Trophoblast cell (in vitro differentiated cells and primary cell): ENCODE results near the gene LIPG.

Experiments used
- DNase-seq, 2 donors: peaks; one replicate each; pipeline ENCODE4 v3.0.0-alpha.2; 2016
- H2AFZ ChIP-seq: 2 replicates; pipeline ENCODE4 v1.6.1; 2013; ENCODE audit warnings: low read length, moderate library complexity, mild to moderate bottlenecking; ENCODE audit not compliant: insufficient read depth, poor library complexity
- H2AK5ac ChIP-seq: 2 replicates; pipeline ENCODE4 v1.6.1; 2013; ENCODE audit warnings: mild to moderate bottlenecking, low read length
- H2BK120ac ChIP-seq: 2 replicates; pipeline ENCODE4 v1.6.1; 2013; ENCODE audit warnings: low read length, mild to moderate bottlenecking, moderate library complexity; ENCODE audit not compliant: insufficient read depth, poor library complexity
- H2BK12ac ChIP-seq: 2 replicates; pipeline ENCODE4 v1.6.1; 2013; ENCODE audit warnings: mild to moderate bottlenecking, low read length, moderate library complexity
- H2BK5ac ChIP-seq: 2 replicates; pipeline ENCODE4 v1.6.1; 2013; ENCODE audit warnings: low read length, low read depth, moderate library complexity, mild to moderate bottlenecking; ENCODE audit not compliant: poor library complexity
- H3K14ac ChIP-seq: 2 replicates; pipeline ENCODE4 v1.6.1; 2013; ENCODE audit warnings: mild to moderate bottlenecking, low read length
- H3K18ac ChIP-seq: 2 replicates; pipeline ENCODE4 v1.6.1; 2013; ENCODE audit warnings: mild to moderate bottlenecking, low read length
- H3K23ac ChIP-seq: 2 replicates; pipeline ENCODE4 v1.6.1; 2013; ENCODE audit warnings: low read length
- H3K27ac ChIP-seq: 2 replicates; pipeline ENCODE4 v1.5.1; 2013; ENCODE audit warnings: low read depth, mild to moderate bottlenecking, inconsistent platforms, low read length, moderate library complexity
- H3K27me3 ChIP-seq: 2 replicates; pipeline ENCODE4 v1.6.1; 2013; ENCODE audit warnings: inconsistent platforms, mild to moderate bottlenecking, low read length, moderate library complexity; ENCODE audit not compliant: insufficient read depth
- H3K36me3 ChIP-seq, 2 experiments: 1 replicate in 1 of 2; 2 replicates in 1 of 2; pipeline ENCODE4 v1.6.1; 2013; ENCODE audit warnings: low read length in 2 of 2, mild to moderate bottlenecking in 2 of 2, moderate library complexity in 1 of 2; ENCODE audit not compliant: insufficient read depth in 2 of 2, control insufficient read depth in 1 of 2
- H3K4ac ChIP-seq: 2 replicates; pipeline ENCODE4 v1.6.1; 2013; ENCODE audit warnings: low read depth, mild to moderate bottlenecking, low read length, moderate library complexity
- H3K4me1 ChIP-seq, 2 experiments: 1 replicate in 1 of 2; 2 replicates in 1 of 2; pipeline ENCODE4 v1.6.1; 2013; ENCODE audit warnings: low read length in 2 of 2, mild to moderate bottlenecking in 2 of 2, moderate library complexity in 1 of 2; ENCODE audit not compliant: insufficient read depth in 2 of 2, control insufficient read depth in 1 of 2
- H3K4me2 ChIP-seq: 2 replicates; pipeline ENCODE4 v1.6.1; 2013; ENCODE audit warnings: inconsistent platforms, mild to moderate bottlenecking, low read length, moderate library complexity
- H3K4me3 ChIP-seq: 2 replicates; pipeline ENCODE4 v1.5.1; 2013; ENCODE audit warnings: mild to moderate bottlenecking, low read depth, low read length, inconsistent platforms
- H3K79me1 ChIP-seq: one replicate; pipeline ENCODE4 v1.6.1; 2013; ENCODE audit warnings: low read length
- H3K79me2 ChIP-seq: 2 replicates; pipeline ENCODE4 v1.6.1; 2013; ENCODE audit warnings: low read length, mild to moderate bottlenecking; ENCODE audit not compliant: control insufficient read depth, insufficient read depth, poor library complexity
- H3K9ac ChIP-seq: 2 replicates; pipeline ENCODE4 v1.6.1; 2013; ENCODE audit warnings: mild to moderate bottlenecking, low read length
- H3K9me3 ChIP-seq: 2 replicates; pipeline ENCODE4 v1.6.1; 2013; ENCODE audit warnings: low read depth, mild to moderate bottlenecking, control low read depth, inconsistent platforms, low read length; ENCODE audit not compliant: insufficient read depth
- H4K12ac ChIP-seq: 2 replicates; pipeline ENCODE4 v1.6.1; 2013; ENCODE audit warnings: low read depth, mild to moderate bottlenecking, low read length, moderate library complexity
- H4K8ac ChIP-seq: 2 replicates; pipeline ENCODE4 v1.6.1; 2013; ENCODE audit warnings: low read depth, mild to moderate bottlenecking, low read length, moderate library complexity
- H4K91ac ChIP-seq: one replicate; pipeline ENCODE4 v1.6.1; 2013; ENCODE audit warnings: low read depth, mild to moderate bottlenecking, low read length, moderate library complexity
- WGBS: extraction: QIAGEN DNeasy Blood & Tissue Kit; methylation state at CpG from one replicate; pipeline ENCODE4 v1.1.7; 2013; ENCODE audit warnings: missing lambda C conversion rate; ENCODE audit not compliant: insufficient read length, insufficient coverage; ENCODE audit errors: extremely low coverage; 5-methylcytosine and 5-hydroxymethylcytosine counted together

The LIPG gene

GRCh38 chr18:49546719-49547273 lies 15.1 kb upstream of the LIPG start:
- no peak overlapping the region for H2BK5ac ChIP-seq
- H3K27me3 ChIP-seq: no peaks in the 10 kb centered on the region
- no peak overlapping the region for H4K12ac ChIP-seq
- H3K18ac ChIP-seq: no peak overlapping the region
- no CpG with 5 or more reads among the region's 5 CpGs for WGBS
- no peak overlapping the region for H2AFZ ChIP-seq
- H3K4ac ChIP-seq: no peak overlapping the region
- H2BK12ac ChIP-seq: peak overlapping the region; percentile 72
- H3K23ac ChIP-seq: no peak overlapping the region
- no peak overlapping the region for H4K8ac ChIP-seq
- no peaks in the 10 kb centered on the region for H3K36me3 ChIP-seq
- no peak for DNase-seq
- no peak overlapping the region for H2AK5ac ChIP-seq
- no peaks in the 10 kb centered on the region for H3K9me3 ChIP-seq
- no peak overlapping the region for H3K9ac ChIP-seq
- peaks cover 2% of the 10 kb centered on the region for H3K79me1 ChIP-seq
- no peaks in the 10 kb centered on the region for H3K79me2 ChIP-seq
- peaks cover 0 to 9% of the 10 kb centered on the region in 2 experiments for H3K4me1 ChIP-seq
- H3K27ac ChIP-seq: no peak overlapping the region
- no peak overlapping the region for H2BK120ac ChIP-seq
- H4K91ac ChIP-seq: no peak overlapping the region
- no peak overlapping the region for H3K14ac ChIP-seq
- no peak overlapping the region for H3K4me2 ChIP-seq
- H3K4me3 ChIP-seq: no peak overlapping the region

DNA sequence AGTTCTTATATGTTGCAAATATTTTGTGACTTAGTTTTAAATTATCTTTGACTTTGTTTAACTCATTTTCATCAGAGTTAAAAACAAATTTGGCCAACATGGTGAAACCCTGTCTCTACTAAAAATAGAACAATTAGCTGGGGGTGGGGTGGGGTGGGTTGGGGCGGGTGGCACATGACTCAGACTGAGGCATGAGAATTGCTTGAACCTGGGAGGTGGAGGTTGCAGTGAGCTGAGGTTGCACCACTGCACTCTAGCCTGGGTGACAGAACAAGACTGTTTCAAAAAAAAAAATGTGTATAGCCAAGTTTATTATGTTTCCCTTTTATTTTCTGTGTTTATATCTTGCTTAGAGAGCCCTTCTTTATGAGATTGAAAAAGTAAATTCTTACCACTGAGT lies 14.2 kb upstream of the LIPG start:
- Histone ChIP-seq H3K18ac (no peak overlapping the region), H3K27ac (no peak overlapping the region), H2AFZ (no peak overlapping the region), H2BK12ac (no peak overlapping the region), H2BK120ac (no peak overlapping the region), H2BK5ac (no peak overlapping the region), H3K23ac (no peak overlapping the region), H3K9ac (no peak overlapping the region), H4K12ac (no peak overlapping the region), H2AK5ac (no peak overlapping the region), H3K9me3 (no peaks in the 10 kb centered on the region), H3K27me3 (no peaks in the 10 kb centered on the region), H3K79me2 (no peaks in the 10 kb centered on the region), H4K91ac (no peak overlapping the region), H3K4me3 (no peak overlapping the region), H3K4me1 (peaks cover 0 to 9% of the 10 kb centered on the region in 2 experiments), H3K36me3 (no peaks in the 10 kb centered on the region), H3K4ac (no peak overlapping the region), H4K8ac (no peak overlapping the region), H3K79me1 (peaks cover 2% of the 10 kb centered on the region), H3K14ac (no peak overlapping the region), H3K4me2 (no peak overlapping the region)
- WGBS: no CpG with 5 or more reads among the region's 1 CpG
- peak in 1 of 2 donors; percentile 23 for DNase-seq

DNA sequence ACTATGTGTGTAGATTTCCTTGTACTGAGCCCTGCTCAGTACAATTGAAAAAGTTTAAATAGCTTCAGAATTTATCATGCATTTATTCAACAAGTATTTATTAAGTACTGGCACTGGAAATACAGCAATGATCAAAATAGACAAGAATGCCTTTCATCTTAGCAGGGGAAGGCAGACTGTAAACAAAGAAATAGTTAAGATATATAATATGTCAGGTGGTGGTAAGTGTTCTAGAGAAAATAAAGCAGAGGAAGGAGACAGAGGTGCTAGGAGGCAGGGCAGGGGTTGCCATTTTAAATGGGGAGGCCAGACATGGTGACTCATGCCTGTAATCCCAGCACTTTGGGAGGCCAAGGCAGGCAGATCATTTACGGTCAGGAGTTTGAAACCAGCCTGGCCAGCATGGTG lies 13.6 kb upstream of the LIPG start:
- Histone ChIP-seq H3K36me3 (no peaks in the 10 kb centered on the region), H3K27ac (peak overlapping the region; percentile 48), H2BK12ac (no peak overlapping the region), H2BK120ac (no peak overlapping the region), H4K91ac (no peak overlapping the region), H3K9me3 (no peaks in the 10 kb centered on the region), H3K18ac (no peak overlapping the region), H4K12ac (no peak overlapping the region), H3K27me3 (no peaks in the 10 kb centered on the region), H2AK5ac (no peak overlapping the region), H3K79me2 (no peaks in the 10 kb centered on the region), H3K4me2 (no peak overlapping the region), H3K4ac (no peak overlapping the region), H3K9ac (no peak overlapping the region), H2AFZ (no peak overlapping the region), H3K14ac (no peak overlapping the region), H3K4me1 (peaks cover 0 to 9% of the 10 kb centered on the region in 2 experiments), H4K8ac (no peak overlapping the region), H3K4me3 (no peak overlapping the region), H3K79me1 (peaks cover 2% of the 10 kb centered on the region), H3K23ac (no peak overlapping the region), H2BK5ac (no peak overlapping the region)
- peak; percentile 33 to 60 for DNase-seq
- WGBS: no CpG with 5 or more reads among the region's 1 CpG

- peak overlapping the region; percentile 38 for H3K4me3 ChIP-seq
- H2AFZ ChIP-seq: no peak overlapping the region
- peaks cover 2% of the 10 kb centered on the region for H3K79me1 ChIP-seq
- H4K12ac ChIP-seq: no peak overlapping the region
- H3K36me3 ChIP-seq: no peaks in the 10 kb centered on the region
- peak overlapping the region; percentile 59 for H2BK12ac ChIP-seq
- no peak overlapping the region for H3K4me2 ChIP-seq
- H4K8ac ChIP-seq: no peak overlapping the region
- no peaks in the 10 kb centered on the region for H3K79me2 ChIP-seq
- no peak overlapping the region for H3K14ac ChIP-seq
- peaks cover 0 to 9% of the 10 kb centered on the region in 2 experiments for H3K4me1 ChIP-seq
- H3K9me3 ChIP-seq: no peaks in the 10 kb centered on the region
- no peak overlapping the region for H3K27ac ChIP-seq
- H3K23ac ChIP-seq: no peak overlapping the region
- no CpG with 5 or more reads among the region's 6 CpGs for WGBS
- no peak overlapping the region for H3K9ac ChIP-seq
- H3K18ac ChIP-seq: no peak overlapping the region
- H2AK5ac ChIP-seq: no peak overlapping the region
- no peak overlapping the region for H4K91ac ChIP-seq
- DNase-seq: no peak
- H3K27me3 ChIP-seq: no peaks in the 10 kb centered on the region
- no peak overlapping the region for H2BK5ac ChIP-seq
- no peak overlapping the region for H3K4ac ChIP-seq
- no peak overlapping the region for H2BK120ac ChIP-seq
Observed at GRCh38 chr18:49550621-49551339, 11.1 kb upstream of the LIPG start.
